Measurements from ENCODE around the gene OR56B4. TPM values are rescaled to one million over a fixed set of nuclear protein-coding genes. Genes with fewer than 3 reads are reported as not detected.
A peak's percentile ranks its signal among the peaks of the same experiment; 100 is the strongest.
"Not testable (repeated sequence)": the region's sequence is repeated elsewhere in the genome, so short reads cannot be mapped to it uniquely, and the experiment has no call there.

The OR56B4 gene
- total and polyA plus RNA-seq, 4 donors = not detected

DNA sequence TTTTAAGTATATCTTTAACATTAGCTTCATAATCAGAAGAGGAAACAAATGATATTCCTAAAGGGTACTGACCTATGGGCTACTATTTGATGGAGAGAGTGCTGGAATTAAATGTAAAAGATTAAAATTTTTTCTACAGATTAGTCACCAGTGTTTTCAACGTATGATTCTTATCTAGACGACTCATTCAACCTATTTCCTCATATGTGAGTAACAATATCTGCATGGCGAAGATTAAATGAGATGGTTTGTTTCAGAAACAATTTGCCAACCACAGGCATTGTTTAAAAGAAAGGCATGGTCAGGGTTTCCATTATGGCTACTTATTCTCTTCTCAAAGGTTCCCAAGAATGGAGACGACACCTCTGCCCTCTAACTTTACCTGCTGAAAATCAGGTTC lies 20.4 kb downstream of the OR56B4 start:
- DNase-seq = no peak
- Histone ChIP-seq H3K9me3 (ENCODE audit: control insufficient read depth in 4 of 4, insufficient read depth in 3 of 4, low read length in 3 of 4) (no peaks in the 10 kb centered on the region), H3K36me3 (ENCODE audit: control insufficient read depth in 4 of 4, insufficient read depth in 4 of 4, low read length in 4 of 4) (no peaks in the 10 kb centered on the region), H3K27me3 (ENCODE audit: control insufficient read depth in 3 of 3, insufficient read depth in 3 of 3, low read length in 2 of 3) (no peaks in the 10 kb centered on the region), H3K27ac (ENCODE audit: low read depth in 1 of 2, low read length in 1 of 2) (no peak overlapping the region), H3K4me1 (ENCODE audit: control insufficient read depth in 5 of 5, insufficient read depth in 5 of 5, low read length in 5 of 5) (no peaks in the 10 kb centered on the region), H3K4me3 (no peak overlapping the region), H3K9ac (ENCODE audit: insufficient read depth in 1 of 2, low read length in 2 of 2) (no peak overlapping the region)
- TF ChIP-seq, protein P1, sequence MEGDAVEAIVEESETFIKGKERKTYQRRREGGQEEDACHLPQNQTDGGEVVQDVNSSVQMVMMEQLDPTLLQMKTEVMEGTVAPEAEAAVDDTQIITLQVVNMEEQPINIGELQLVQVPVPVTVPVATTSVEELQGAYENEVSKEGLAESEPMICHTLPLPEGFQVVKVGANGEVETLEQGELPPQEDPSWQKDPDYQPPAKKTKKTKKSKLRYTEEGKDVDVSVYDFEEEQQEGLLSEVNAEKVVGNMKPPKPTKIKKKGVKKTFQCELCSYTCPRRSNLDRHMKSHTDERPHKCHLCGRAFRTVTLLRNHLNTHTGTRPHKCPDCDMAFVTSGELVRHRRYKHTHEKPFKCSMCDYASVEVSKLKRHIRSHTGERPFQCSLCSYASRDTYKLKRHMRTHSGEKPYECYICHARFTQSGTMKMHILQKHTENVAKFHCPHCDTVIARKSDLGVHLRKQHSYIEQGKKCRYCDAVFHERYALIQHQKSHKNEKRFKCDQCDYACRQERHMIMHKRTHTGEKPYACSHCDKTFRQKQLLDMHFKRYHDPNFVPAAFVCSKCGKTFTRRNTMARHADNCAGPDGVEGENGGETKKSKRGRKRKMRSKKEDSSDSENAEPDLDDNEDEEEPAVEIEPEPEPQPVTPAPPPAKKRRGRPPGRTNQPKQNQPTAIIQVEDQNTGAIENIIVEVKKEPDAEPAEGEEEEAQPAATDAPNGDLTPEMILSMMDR (IDR thresholded peaks at IDR 0.05; ENCODE audit: control extremely low read depth, extremely low read depth) = no peak
- no peak for ATAC-seq (ENCODE audit: insufficient read depth, low FRiP score)
- WGBS, 2 donors = 36 to 53% methylated on average over 4 of the region's 4 CpGs

DNA sequence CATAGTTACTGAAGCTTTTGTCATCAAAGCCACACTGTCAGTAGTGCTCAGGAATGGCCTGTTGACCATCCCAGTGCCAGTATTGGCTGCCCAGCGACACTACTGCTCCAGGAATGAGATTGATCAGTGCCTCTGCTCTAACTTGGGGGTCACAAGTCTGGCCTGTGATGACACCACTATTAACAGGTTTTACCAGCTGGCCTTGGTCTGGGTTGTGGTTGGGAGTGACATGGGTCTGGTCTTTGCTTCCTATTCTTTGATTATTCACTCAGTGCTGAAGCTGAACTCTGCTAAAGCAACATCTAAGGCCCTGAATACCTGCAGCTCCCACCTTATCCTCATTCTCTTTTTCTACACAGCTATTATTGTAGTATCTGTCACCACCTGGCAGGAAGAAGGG lies 21.5 kb downstream of the OR56B4 start:
- Histone ChIP-seq H3K9ac (ENCODE audit: insufficient read depth in 1 of 2, low read length in 2 of 2) (no peak overlapping the region), H3K36me3 (ENCODE audit: control insufficient read depth in 4 of 4, insufficient read depth in 4 of 4, low read length in 4 of 4) (no peaks in the 10 kb centered on the region), H3K27ac (ENCODE audit: low read depth in 1 of 2, low read length in 1 of 2) (no peak overlapping the region), H3K4me1 (ENCODE audit: control insufficient read depth in 5 of 5, insufficient read depth in 5 of 5, low read length in 5 of 5) (no peaks in the 10 kb centered on the region), H3K27me3 (ENCODE audit: control insufficient read depth in 3 of 3, insufficient read depth in 3 of 3, low read length in 2 of 3) (no peaks in the 10 kb centered on the region), H3K4me3 (no peak overlapping the region), H3K9me3 (ENCODE audit: control insufficient read depth in 4 of 4, insufficient read depth in 3 of 4, low read length in 3 of 4) (no peaks in the 10 kb centered on the region)
- 78 to 84% methylated on average over 1 of the region's 1 CpG for WGBS, 2 donors
- ATAC-seq (ENCODE audit: insufficient read depth, low FRiP score) (no peak), DNase-seq (no peak)
- TF ChIP-seq, protein P1 (IDR thresholded peaks at IDR 0.05; ENCODE audit: control extremely low read depth, extremely low read depth) = no peak

DNA sequence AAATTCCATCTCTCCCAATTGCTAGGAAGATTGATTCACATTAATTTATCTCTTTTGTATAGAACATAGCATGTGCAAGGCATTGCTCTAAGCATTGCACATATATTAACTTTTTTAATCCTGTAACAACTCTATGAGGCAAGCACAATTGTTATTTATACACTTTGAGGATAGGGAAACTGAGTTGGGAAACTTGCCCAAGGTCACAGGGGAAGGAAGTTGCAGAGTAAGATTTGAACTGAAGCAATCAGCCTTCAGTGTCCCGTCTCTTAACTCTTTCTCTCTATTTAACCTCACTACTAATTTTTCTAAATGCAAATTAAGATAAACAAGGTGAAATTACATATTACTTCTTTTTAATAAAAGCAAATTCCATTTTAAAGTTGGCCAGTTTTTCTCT lies 22.2 kb downstream of the OR56B4 start:
- DNase-seq (peak in 1 of 3 donors; percentile 1), ATAC-seq (ENCODE audit: insufficient read depth, low FRiP score) (no peak)
- Histone ChIP-seq H3K4me3 (no peak overlapping the region), H3K4me1 (ENCODE audit: control insufficient read depth in 5 of 5, insufficient read depth in 5 of 5, low read length in 5 of 5) (no peaks in the 10 kb centered on the region), H3K27ac (ENCODE audit: low read depth in 1 of 2, low read length in 1 of 2) (no peak overlapping the region), H3K9me3 (ENCODE audit: control insufficient read depth in 4 of 4, insufficient read depth in 3 of 4, low read length in 3 of 4) (no peaks in the 10 kb centered on the region), H3K27me3 (ENCODE audit: control insufficient read depth in 3 of 3, insufficient read depth in 3 of 3, low read length in 2 of 3) (no peaks in the 10 kb centered on the region), H3K36me3 (ENCODE audit: control insufficient read depth in 4 of 4, insufficient read depth in 4 of 4, low read length in 4 of 4) (no peaks in the 10 kb centered on the region), H3K9ac (ENCODE audit: insufficient read depth in 1 of 2, low read length in 2 of 2) (no peak overlapping the region)
- 16 to 60% methylated on average over 1 of the region's 1 CpG for WGBS, 2 donors
- TF ChIP-seq, protein P1 (IDR thresholded peaks at IDR 0.05; ENCODE audit: control extremely low read depth, extremely low read depth) = no peak

DNA sequence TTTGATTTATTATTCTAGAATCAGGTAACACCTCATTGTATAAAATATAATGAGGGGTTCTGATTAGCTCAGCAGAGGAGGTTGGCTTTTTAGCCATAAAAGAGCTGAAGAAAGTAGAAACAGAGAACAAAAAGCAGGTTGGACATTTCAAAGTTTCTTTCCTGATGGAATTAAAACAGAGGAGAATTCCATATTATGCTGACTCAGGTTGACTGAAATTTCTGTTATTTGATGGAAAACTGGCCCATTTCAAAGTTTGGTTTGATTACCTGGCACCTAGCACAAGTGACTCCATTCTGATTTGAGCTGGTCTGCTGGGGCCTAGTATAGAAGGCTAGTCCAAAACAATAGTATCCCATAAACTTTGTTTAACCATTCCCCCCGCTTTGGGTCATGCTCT lies 24.9 kb downstream of the OR56B4 start:
- DNase-seq (no peak), ATAC-seq (ENCODE audit: insufficient read depth, low FRiP score) (no peak)
- Histone ChIP-seq H3K9me3 (ENCODE audit: control insufficient read depth in 4 of 4, insufficient read depth in 3 of 4, low read length in 3 of 4) (no peaks in the 10 kb centered on the region), H3K27ac (ENCODE audit: low read depth in 1 of 2, low read length in 1 of 2) (no peak overlapping the region), H3K36me3 (ENCODE audit: control insufficient read depth in 4 of 4, insufficient read depth in 4 of 4, low read length in 4 of 4) (no peaks in the 10 kb centered on the region), H3K27me3 (ENCODE audit: control insufficient read depth in 3 of 3, insufficient read depth in 3 of 3, low read length in 2 of 3) (no peaks in the 10 kb centered on the region), H3K4me3 (no peak overlapping the region), H3K9ac (ENCODE audit: insufficient read depth in 1 of 2, low read length in 2 of 2) (no peak overlapping the region), H3K4me1 (ENCODE audit: control insufficient read depth in 5 of 5, insufficient read depth in 5 of 5, low read length in 5 of 5) (no peaks in the 10 kb centered on the region)
- TF ChIP-seq, protein P1 (IDR thresholded peaks at IDR 0.05; ENCODE audit: control extremely low read depth, extremely low read depth) = no peak
- WGBS, 2 donors = 94 to 100% methylated on average over 1 of the region's 1 CpG

DNA sequence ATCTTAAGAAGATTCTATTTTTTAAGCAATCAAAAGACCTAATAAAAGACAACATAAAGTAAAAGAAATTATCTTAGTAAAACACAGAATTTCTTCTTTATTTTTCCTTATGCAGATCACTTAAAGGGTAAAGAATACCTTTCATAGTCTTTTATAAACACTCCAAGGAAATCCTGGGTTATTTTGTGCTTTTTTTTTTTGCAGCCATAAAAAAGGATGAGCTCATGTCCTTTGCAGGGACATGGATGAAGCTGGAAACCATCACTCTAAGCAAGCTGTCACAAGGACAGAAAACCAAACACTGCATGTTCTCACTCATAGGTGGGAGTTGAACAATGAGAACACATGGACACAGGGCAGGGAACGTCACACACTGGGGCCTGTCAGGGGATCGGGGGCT lies 28.5 kb downstream of the OR56B4 start:
- 59 to 76% methylated on average over 2 of the region's 2 CpGs for WGBS, 2 donors
- not testable (repeated sequence) for DNase-seq; H3K27ac ChIP-seq (ENCODE audit: low read depth in 1 of 2, low read length in 1 of 2); H3K9me3 ChIP-seq (ENCODE audit: control insufficient read depth in 4 of 4, insufficient read depth in 3 of 4, low read length in 3 of 4); ATAC-seq (ENCODE audit: insufficient read depth, low FRiP score); H3K36me3 ChIP-seq (ENCODE audit: control insufficient read depth in 4 of 4, insufficient read depth in 4 of 4, low read length in 4 of 4); H3K27me3 ChIP-seq (ENCODE audit: control insufficient read depth in 3 of 3, insufficient read depth in 3 of 3, low read length in 2 of 3); H3K4me1 ChIP-seq (ENCODE audit: control insufficient read depth in 5 of 5, insufficient read depth in 5 of 5, low read length in 5 of 5); H3K9ac ChIP-seq (ENCODE audit: insufficient read depth in 1 of 2, low read length in 2 of 2); H3K4me3 ChIP-seq

Data from lung (tissue), 12 donors.